ENCODE data around the gene UCP2. TPM values are rescaled to one million over a fixed set of nuclear protein-coding genes. Genes with fewer than 3 reads are reported as not detected.
A peak's percentile ranks its signal among the peaks of the same experiment; 100 is the strongest.

The UCP2 gene
- total and polyA plus RNA-seq, 7 donors = 23.8 to 117 (median 37.2) TPM

GRCh38 chr11:74007691-74008372 is 25.2 kb upstream of the UCP2 start:
- Histone ChIP-seq H3K9me3 (no peaks in the 10 kb centered on the region), H3K36me3 (peaks cover 0 to 13% (median 6%) of the 10 kb centered on the region in 4 donors), H3K27me3 (no peaks in the 10 kb centered on the region), H3K27ac (no peak overlapping the region), H3K4me1 (peaks cover 0 to 5% (median 0%) of the 10 kb centered on the region in 4 donors), H3K4me3 (no peak overlapping the region)
- 90% methylated on average over 6 of the region's 6 CpGs for WGBS, 2 donors
- peak; percentile 27 for DNase-seq
- intact Hi-C loops (cut with DNase I) = no loop called here
- no peak for TF ChIP-seq EP300 (IDR thresholded peaks at IDR 0.05)
- no peak for TF ChIP-seq POLR2A (IDR thresholded peaks at IDR 0.05)
- no peak for TF ChIP-seq POLR2AphosphoS5 (IDR thresholded peaks at IDR 0.05)
- no peak for TF ChIP-seq CTCF (IDR thresholded peaks at IDR 0.05)

GRCh38 chr11:74006743-74007304 is 24.2 kb upstream of the UCP2 start:
- H3K9me3 ChIP-seq = no peaks in the 10 kb centered on the region
- peak; percentile 29 for DNase-seq
- no peaks in the 10 kb centered on the region for H3K27me3 ChIP-seq
- WGBS, 2 donors = 75 to 87% methylated on average over 7 of the region's 7 CpGs
- peaks cover 0 to 12% (median 3%) of the 10 kb centered on the region in 4 donors for H3K36me3 ChIP-seq
- intact Hi-C loops (cut with DNase I) = no loop called here
- H3K4me1 ChIP-seq = peaks cover 0 to 5% (median 0%) of the 10 kb centered on the region in 4 donors
- no peak overlapping the region for H3K27ac ChIP-seq
- no peak for TF ChIP-seq CTCF (IDR thresholded peaks at IDR 0.05)
- no peak for TF ChIP-seq POLR2A (IDR thresholded peaks at IDR 0.05)
- TF ChIP-seq POLR2AphosphoS5 (IDR thresholded peaks at IDR 0.05) = no peak
- no peak for TF ChIP-seq EP300 (IDR thresholded peaks at IDR 0.05)
- no peak overlapping the region for H3K4me3 ChIP-seq

- no peak for TF ChIP-seq CTCF (IDR thresholded peaks at IDR 0.05)
- TF ChIP-seq POLR2A (IDR thresholded peaks at IDR 0.05) = no peak
- no peak for TF ChIP-seq POLR2AphosphoS5 (IDR thresholded peaks at IDR 0.05)
- DNase-seq = peak; percentile 54
- H3K27ac ChIP-seq = no peak overlapping the region
- WGBS, 2 donors = 96 to 97% methylated on average over 29 of the region's 29 CpGs
- intact Hi-C loops (cut with DNase I) = no loop called here
- no peaks in the 10 kb centered on the region for H3K9me3 ChIP-seq
- peaks cover 0 to 5% (median 0%) of the 10 kb centered on the region in 4 donors for H3K4me1 ChIP-seq
- H3K36me3 ChIP-seq = peaks cover 0 to 17% (median 3%) of the 10 kb centered on the region in 4 donors
- no peak overlapping the region for H3K4me3 ChIP-seq
- H3K27me3 ChIP-seq = no peaks in the 10 kb centered on the region
These were observed 23.3 kb upstream of the UCP2 start for GRCh38 chr11:74005721-74006517.

GRCh38 chr11:74004759-74005615 is 22.3 kb upstream of the UCP2 start:
- no peaks in the 10 kb centered on the region for H3K9me3 ChIP-seq
- peaks cover 0 to 17% (median 3%) of the 10 kb centered on the region in 4 donors for H3K36me3 ChIP-seq
- TF ChIP-seq POLR2AphosphoS5 (IDR thresholded peaks at IDR 0.05) = no peak
- H3K4me1 ChIP-seq = peaks cover 0 to 5% (median 0%) of the 10 kb centered on the region in 4 donors
- intact Hi-C loops (cut with DNase I) = no loop called here
- peak; percentile 52 for DNase-seq
- WGBS, 2 donors = 60 to 80% methylated on average over 11 of the region's 11 CpGs
- no peak overlapping the region for H3K4me3 ChIP-seq
- H3K27me3 ChIP-seq = no peaks in the 10 kb centered on the region
- no peak overlapping the region for H3K27ac ChIP-seq
